DND-41 (cell line): ENCODE results near the gene CA14.

ENCODE experiments used
- CTCF ChIP-seq: IDR thresholded peaks from 2 replicates; pipeline ENCODE4 v1.5.1; 2012; ENCODE audit warnings: borderline replicate concordance, low read length, moderate library complexity, mild to moderate bottlenecking; ENCODE audit not compliant: poor library complexity, severe bottlenecking; ENCODE audit errors: extremely low read depth
- EZH2 ChIP-seq: IDR thresholded peaks from 3 replicates; pipeline ENCODE4 v1.6.1; 2012; ENCODE audit warnings: borderline replicate concordance, low read depth, mild to moderate bottlenecking, moderate library complexity, low read length, inconsistent platforms; ENCODE audit not compliant: severe bottlenecking

- TF ChIP-seq CTCF (no peak), EZH2 (no peak)
Observed at GRCh38 chr1:150256198-150256553, 1.4 kb upstream of the CA14 start.
